Neural progenitor cell (in vitro differentiated cells): Measurements from ENCODE around the gene HELB. TPM values are rescaled to one million over a fixed set of nuclear protein-coding genes. Genes with fewer than 3 reads are reported as not detected.

ENCODE experiments used
- DNase-seq: peaks from one replicate; pipeline ENCODE4 v3.0.0-alpha.2; 2016; ENCODE audit warnings: low spot score
- H2AFZ ChIP-seq: fragments of 200-600 bp; sonication (generic); replicated peaks from 2 replicates; pipeline ENCODE4 v1.6.1; 2016; ENCODE audit warnings: antibody characterized with exemption
- H3F3A ChIP-seq: fragments of 200-600 bp; sonication (generic); 2 replicates; pipeline ENCODE4 v1.6.1; 2016; ENCODE audit warnings: antibody characterized with exemption, low read depth
- H3K27ac ChIP-seq: fragments of 200-600 bp; sonication (generic); 2 replicates; pipeline ENCODE4 v1.5.1; 2016; ENCODE audit warnings: mild to moderate bottlenecking
- H3K27me3 ChIP-seq: fragments of 200-600 bp; sonication (generic); 2 replicates; pipeline ENCODE4 v1.6.1; 2016; ENCODE audit warnings: mild to moderate bottlenecking, moderate library complexity
- H3K36me3 ChIP-seq: fragments of 200-600 bp; sonication (generic); 2 replicates; pipeline ENCODE4 v1.5.1; 2016
- H3K4me1 ChIP-seq: fragments of 200-600 bp; sonication (generic); 2 replicates; pipeline ENCODE4 v1.6.1; 2016; ENCODE audit warnings: mixed run types
- H3K4me2 ChIP-seq: fragments of 200-600 bp; sonication (generic); 2 replicates; pipeline ENCODE4 v1.6.1; 2016
- H3K4me3 ChIP-seq: fragments of 200-600 bp; sonication (generic); 2 replicates; pipeline ENCODE4 v1.5.1; 2016
- H3K79me2 ChIP-seq: fragments of 200-600 bp; sonication (generic); 2 replicates; pipeline ENCODE4 v1.6.1; 2016; ENCODE audit warnings: low read depth
- H3K9ac ChIP-seq: fragments of 200-600 bp; sonication (generic); 2 replicates; pipeline ENCODE4 v1.6.1; 2016
- H3K9me3 ChIP-seq: fragments of 200-600 bp; sonication (generic); 2 replicates; pipeline ENCODE4 v1.5.1; 2016; ENCODE audit warnings: low read depth
- H4K20me1 ChIP-seq: fragments of 200-600 bp; sonication (generic); 2 replicates; pipeline ENCODE4 v1.6.1; 2016; ENCODE audit warnings: low read depth
- H3K27ac Mint-ChIP-seq: 3 replicates; pipeline ENCODE4 v1.8.0; 2021; ENCODE audit warnings: mixed read lengths
- H3K27me3 Mint-ChIP-seq: 2 replicates; pipeline ENCODE4 v1.8.0; 2022; ENCODE audit warnings: low read depth, mild to moderate bottlenecking, inconsistent platforms, moderate library complexity, mixed read lengths; ENCODE audit not compliant: insufficient read depth
- H3K36me3 Mint-ChIP-seq: 3 replicates; pipeline ENCODE4 v1.8.0; 2021; ENCODE audit warnings: mixed read lengths
- H3K4me1 Mint-ChIP-seq: 3 replicates; pipeline ENCODE4 v1.8.0; 2021; ENCODE audit warnings: mixed read lengths
- H3K4me3 Mint-ChIP-seq: 3 replicates; pipeline ENCODE4 v1.8.0; 2021; ENCODE audit warnings: mild to moderate bottlenecking, moderate library complexity, mixed read lengths
- H3K9me3 Mint-ChIP-seq: 3 replicates; pipeline ENCODE4 v1.8.0; 2020; ENCODE audit warnings: mixed read lengths
- CTCF ChIP-seq: fragments of 200-600 bp; sonication (generic); IDR thresholded peaks from 2 replicates; pipeline ENCODE4 v1.5.1; 2017; ENCODE audit warnings: antibody characterized with exemption, mild to moderate bottlenecking
- EZH2 ChIP-seq: fragments of 200-600 bp; sonication (generic); IDR thresholded peaks from 2 replicates; pipeline ENCODE4 v1.6.1; 2017; ENCODE audit warnings: antibody characterized with exemption, mild to moderate bottlenecking, moderate library complexity
- EZH2phosphoT487 ChIP-seq: fragments of 200-600 bp; sonication (generic); IDR thresholded peaks from 2 replicates; pipeline ENCODE4 v1.6.1; 2017; ENCODE audit warnings: antibody characterized with exemption
- total RNA-seq: library from RNA; depleted of rRNA; stranded (reverse); fragments of >200 nt; gene quantifications from 2 replicates; pipeline ENCODE4 v1.2.3, GENCODE V29; 2015; ENCODE audit warnings: low replicate concordance

HELB gene
- total RNA-seq, 1 donor from 2014 or later: 10.7 TPM

- Histone ChIP-seq H2AFZ (no peak overlapping the region), H4K20me1 (no peaks in the 10 kb centered on the region), H3K27ac (no peak overlapping the region), H3K79me2 (no peaks in the 10 kb centered on the region), H3K4me1 (no peaks in the 10 kb centered on the region), H3K36me3 (no peaks in the 10 kb centered on the region), H3K4me2 (no peak overlapping the region), H3K27me3 (no peaks in the 10 kb centered on the region), H3K4me3 (no peak overlapping the region), H3K9ac (no peak overlapping the region), H3K9me3 (no peaks in the 10 kb centered on the region), H3F3A (no peaks in the 10 kb centered on the region)
- Mint-ChIP-seq H3K27me3 (no peaks in the 10 kb centered on the region), H3K4me1 (no peaks in the 10 kb centered on the region), H3K9me3 (no peaks in the 10 kb centered on the region), H3K36me3 (peaks cover 15% of the 10 kb centered on the region), H3K4me3 (no peak overlapping the region), H3K27ac (no peak overlapping the region)
- TF ChIP-seq CTCF (no peak), EZH2 (no peak), EZH2phosphoT487 (no peak)
- DNase-seq: no peak
These were observed 84.8 kb downstream of the HELB start for GRCh38 chr12:66387117-66387516.

Other genes starting within 250 kb of the HELB start
- gene LLPH, start 171.7 kb upstream of the HELB start, total RNA-seq: 6.0 and 19.9 TPM in 2 replicates
- gene TMBIM4, start 132.5 kb upstream of the HELB start, total RNA-seq: 63.7 and 67.4 TPM in 2 replicates
- 0.37 and 3.0 TPM in 2 replicates for gene IRAK3, start 113.3 kb upstream of the HELB start, total RNA-seq